Muscle layer of duodenum (tissue), 2 donors: ENCODE measurements around the gene RBPJL.

Experiments used
- H3K27ac ChIP-seq: one replicate; pipeline ENCODE4 v1.7.0; 2013; ENCODE audit warnings: mild to moderate bottlenecking, low read length
- H3K27me3 ChIP-seq: one replicate; pipeline ENCODE4 v1.7.0; 2013; ENCODE audit warnings: low read depth, mild to moderate bottlenecking, control low read depth, low read length
- H3K36me3 ChIP-seq, 2 donors: one replicate each; pipeline ENCODE4 v1.7.0; 2013; ENCODE audit warnings: low read length in 2 of 2, control low read depth in 1 of 2, mild to moderate bottlenecking in 1 of 2; ENCODE audit not compliant: insufficient read depth in 2 of 2, control insufficient read depth in 1 of 2
- H3K4me1 ChIP-seq, 2 donors: one replicate each; pipeline ENCODE4 v1.7.0; 2013; ENCODE audit warnings: low read length in 2 of 2, mild to moderate bottlenecking in 2 of 2, control low read depth in 1 of 2, moderate library complexity in 1 of 2; ENCODE audit not compliant: insufficient read depth in 2 of 2, control insufficient read depth in 1 of 2
- H3K4me3 ChIP-seq, 2 donors: one replicate each; pipeline ENCODE4 v1.7.0; 2013; ENCODE audit warnings: low read length in 2 of 2, low read depth in 1 of 2, mild to moderate bottlenecking in 1 of 2
- H3K9me3 ChIP-seq, 2 donors: one replicate each; pipeline ENCODE4 v1.7.0; 2013; ENCODE audit warnings: low read length in 2 of 2, control low read depth in 1 of 2, mild to moderate bottlenecking in 1 of 2; ENCODE audit not compliant: control insufficient read depth in 1 of 2
- donor health status: healthy.

RBPJL gene

DNA sequence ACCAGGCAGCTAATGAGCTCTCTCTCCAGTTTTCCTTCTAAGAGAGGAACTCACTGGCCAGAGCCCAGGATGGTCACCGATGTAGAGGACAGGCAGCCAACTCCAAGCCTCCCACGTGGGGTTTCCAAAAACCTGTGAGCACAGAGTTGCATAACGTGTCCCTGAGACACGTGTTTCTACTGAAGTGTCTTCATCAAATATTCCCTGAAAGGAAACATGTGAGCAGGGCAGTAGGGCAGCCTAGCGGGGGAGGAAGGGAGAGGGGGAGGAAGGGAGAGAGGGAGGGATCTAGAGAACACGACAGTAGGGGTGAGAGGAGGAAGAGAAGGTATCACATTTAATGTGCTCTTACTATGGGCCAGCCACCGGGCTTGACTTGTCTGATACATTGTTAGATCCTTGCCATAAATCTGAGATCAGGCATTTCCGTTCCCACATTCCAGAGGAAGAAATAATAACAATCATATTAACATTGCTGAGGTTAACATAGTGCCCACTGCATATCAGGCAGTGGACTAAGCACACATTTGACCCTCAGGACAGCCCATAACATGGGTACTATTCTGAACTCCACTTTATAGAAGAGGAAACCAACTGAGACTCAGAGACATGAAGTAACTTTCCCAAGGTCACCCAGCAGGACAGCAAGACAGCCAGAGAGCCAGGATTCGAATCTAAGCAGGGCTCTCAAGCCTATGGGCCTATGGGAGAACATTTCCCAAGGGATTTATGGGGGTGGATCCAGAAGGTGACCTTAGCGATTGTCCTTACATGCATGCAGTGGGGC, 51.8 kb downstream of the RBPJL start:
- Histone ChIP-seq H3K36me3 (peaks cover 0 to 15% of the 10 kb centered on the region in 2 donors), H3K4me1 (peaks cover 19 to 21% of the 10 kb centered on the region in 2 donors), H3K9me3 (no peaks in the 10 kb centered on the region), H3K4me3 (peak overlapping the region in 1 of 2 donors; percentile 17), H3K27me3 (no peaks in the 10 kb centered on the region), H3K27ac (peak overlapping the region; percentile 84)

DNA sequence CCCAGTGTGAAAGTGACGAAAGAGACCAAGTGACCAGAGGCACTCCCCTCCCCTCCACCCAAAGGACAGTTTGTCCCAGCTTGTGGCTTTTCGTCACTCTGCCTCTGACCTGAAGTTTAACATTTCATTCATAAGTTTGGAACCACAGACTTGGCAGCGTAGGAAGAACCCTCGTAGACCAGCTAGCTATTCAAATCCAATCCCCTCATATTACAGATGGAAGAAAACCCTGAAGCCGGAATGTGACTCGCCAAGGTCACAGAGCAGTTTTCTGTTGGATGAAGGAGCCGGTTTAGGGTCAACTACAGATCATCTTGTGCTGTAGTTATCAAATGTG, 52.4 kb downstream of the RBPJL start:
- Histone ChIP-seq H3K4me1 (peaks cover 24 to 26% of the 10 kb centered on the region in 2 donors), H3K27ac (peak overlapping the region; percentile 84), H3K9me3 (no peaks in the 10 kb centered on the region)

DNA sequence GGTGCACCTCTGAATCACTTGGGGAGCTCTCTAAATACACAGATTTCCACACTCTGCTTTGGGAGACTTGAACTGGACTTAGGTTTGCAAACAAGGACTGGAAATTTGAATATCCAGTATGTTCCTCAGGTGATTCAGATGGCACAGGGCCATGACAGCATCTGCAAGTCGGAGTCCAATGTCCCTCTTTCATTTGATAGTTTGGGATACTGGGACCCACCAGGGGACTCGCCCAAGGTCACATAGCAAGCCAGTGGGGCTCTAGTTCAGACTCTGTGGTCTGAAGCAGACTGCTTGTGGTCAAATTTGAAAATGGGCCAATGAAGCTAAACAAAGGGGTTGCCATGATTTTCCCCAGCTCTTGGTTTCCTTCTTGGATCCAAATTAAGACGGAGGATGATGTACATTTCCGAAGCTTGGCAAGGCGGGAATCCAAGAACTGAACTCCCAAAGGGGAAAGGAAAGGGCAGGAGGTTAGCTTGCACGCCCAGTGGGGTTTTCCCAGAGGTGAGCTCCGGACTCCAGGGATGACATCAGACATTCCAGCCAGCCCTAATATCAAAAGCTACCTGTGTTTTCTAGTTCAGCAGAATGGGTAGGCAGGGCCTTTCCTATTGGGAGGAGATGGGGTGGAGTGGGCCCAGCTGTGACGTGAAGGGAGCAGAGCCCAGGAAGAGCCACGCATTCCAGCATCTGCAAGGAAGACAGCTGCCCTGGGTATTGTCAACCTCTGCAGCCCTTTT, 52.9 kb downstream of the RBPJL start:
- Histone ChIP-seq H3K36me3 (peaks cover 0 to 15% of the 10 kb centered on the region in 2 donors), H3K27ac (peak overlapping the region; percentile 84), H3K4me3 (no peak overlapping the region), H3K9me3 (no peaks in the 10 kb centered on the region), H3K27me3 (no peaks in the 10 kb centered on the region), H3K4me1 (peaks cover 27 to 30% of the 10 kb centered on the region in 2 donors)

More for the DNA sequence above, 52.4 kb downstream of the RBPJL start:
- H3K36me3 ChIP-seq = peaks cover 0 to 15% of the 10 kb centered on the region in 2 donors
- no peaks in the 10 kb centered on the region for H3K27me3 ChIP-seq
- no peak overlapping the region for H3K4me3 ChIP-seq

DNA sequence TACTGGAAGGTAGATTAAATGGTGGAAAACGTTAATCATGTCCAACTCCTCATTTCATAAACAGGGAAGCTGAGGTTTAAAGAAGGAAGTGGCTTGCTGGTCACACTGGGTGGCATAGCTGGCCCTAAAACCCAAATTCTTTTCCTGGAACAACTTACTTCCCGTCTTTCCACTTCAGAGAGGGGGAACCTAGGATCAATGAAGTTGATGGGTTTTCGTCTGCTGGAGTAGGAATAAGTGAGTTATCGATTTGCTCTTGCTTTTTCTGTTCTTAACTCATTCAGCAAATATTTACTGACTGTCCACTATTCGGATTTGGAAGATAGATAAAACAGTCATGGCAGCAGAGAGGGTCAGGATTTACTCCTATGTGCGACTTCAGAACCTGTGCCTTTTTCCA, 55.2 kb downstream of the RBPJL start:
- Histone ChIP-seq H3K27ac (no peak overlapping the region), H3K4me3 (no peak overlapping the region), H3K9me3 (no peaks in the 10 kb centered on the region), H3K36me3 (peaks cover 13 to 32% of the 10 kb centered on the region in 2 donors), H3K27me3 (no peaks in the 10 kb centered on the region), H3K4me1 (peaks cover 27 to 36% of the 10 kb centered on the region in 2 donors)

DNA sequence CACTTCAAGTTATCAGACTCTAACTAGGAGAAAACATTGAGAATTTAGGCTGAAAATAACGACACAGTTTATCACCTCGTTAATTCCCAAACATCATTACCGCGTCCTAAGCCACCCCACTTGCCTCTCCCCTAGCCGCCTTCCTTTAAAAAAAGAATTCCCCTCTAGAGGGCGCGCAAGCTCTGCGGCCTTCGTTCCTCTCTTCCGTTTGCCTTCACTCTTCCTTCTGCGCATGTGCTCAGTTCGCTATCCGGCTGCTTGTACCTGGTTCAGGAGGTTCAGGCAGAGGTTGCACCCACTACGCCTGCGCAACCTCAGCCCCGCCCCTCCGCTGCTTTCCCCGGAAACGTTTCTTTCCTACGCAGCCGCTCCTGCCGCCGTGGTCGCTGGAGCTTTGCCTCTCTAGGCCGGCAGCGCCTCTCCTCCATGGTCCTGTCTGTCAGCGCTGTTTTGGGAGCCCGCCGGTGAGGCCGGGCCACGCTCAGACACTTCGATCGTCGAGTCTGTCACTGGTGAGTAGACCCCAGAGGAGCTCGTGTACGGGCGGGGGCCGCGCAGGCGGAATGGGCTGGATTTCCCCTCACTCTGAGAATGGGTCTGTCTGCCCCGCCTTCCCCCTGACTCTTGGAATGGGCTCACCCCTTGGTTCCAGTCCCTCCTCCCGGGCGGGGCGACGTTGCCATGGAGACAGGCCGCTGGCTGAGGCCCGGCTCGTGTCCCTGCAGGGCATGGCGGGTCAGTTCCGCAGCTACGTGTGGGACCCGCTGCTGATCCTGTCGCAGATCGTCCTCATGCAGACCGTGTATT, 56.4 kb downstream of the RBPJL start, which contains the start of gene SYS1:
Gene SYS1 (plus strand): TSS at position 353 of the 807 bp plus-strand sequence. CDS start 376 bp downstream, at position 729.
- H3K27me3 ChIP-seq = no peaks in the 10 kb centered on the region
- no peaks in the 10 kb centered on the region for H3K9me3 ChIP-seq
- peaks cover 17 to 28% of the 10 kb centered on the region in 2 donors for H3K4me1 ChIP-seq
- peak within 1 kb of the TSS; percentile 88 for H3K27ac ChIP-seq
- H3K4me3 ChIP-seq = peak within 1 kb of the TSS; percentile 74 to 83
- H3K36me3 ChIP-seq = peaks cover 25 to 44% of the 10 kb centered on the region in 2 donors

DNA sequence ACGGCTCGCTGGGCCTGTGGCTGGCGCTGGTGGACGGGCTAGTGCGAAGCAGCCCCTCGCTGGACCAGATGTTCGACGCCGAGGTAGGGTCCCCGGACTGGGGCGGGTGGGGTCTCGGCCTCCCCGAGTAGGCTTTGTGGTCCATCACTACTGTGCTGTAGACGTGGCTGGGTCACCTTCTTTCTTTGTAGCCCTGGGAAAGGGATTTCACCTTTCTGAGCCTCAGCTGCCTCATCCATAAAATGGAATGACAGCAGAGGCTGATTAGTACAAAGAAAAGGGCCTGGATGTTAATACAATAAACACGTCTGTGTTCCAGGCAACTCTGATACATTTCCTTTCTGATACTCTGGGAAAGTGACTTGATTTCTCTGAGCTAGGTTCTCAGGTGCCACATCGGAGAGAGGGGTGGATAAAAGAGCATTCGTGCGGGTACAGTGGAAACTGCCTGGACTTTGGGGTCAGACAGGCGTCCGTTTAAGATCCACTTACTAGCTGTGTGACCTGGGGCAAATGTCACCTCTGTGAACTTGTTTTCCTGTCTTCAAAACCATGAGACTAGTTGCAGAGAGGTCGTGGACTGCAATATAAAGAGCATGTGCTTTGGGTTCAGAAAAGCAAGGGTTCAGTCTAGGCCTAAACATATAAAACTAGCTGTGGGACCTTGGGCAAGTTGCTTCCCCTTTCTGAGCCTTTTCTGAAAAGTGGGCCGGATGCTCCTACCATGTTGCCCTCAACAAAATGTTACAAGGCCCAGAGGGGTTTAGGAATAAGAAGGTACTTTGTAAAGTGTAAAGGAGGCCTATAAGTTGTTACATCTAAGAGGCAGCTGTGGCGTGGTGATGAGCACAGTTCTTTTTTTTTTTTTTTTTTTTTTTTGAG, 57.2 kb downstream of the RBPJL start:
- Histone ChIP-seq H3K36me3 (peaks cover 31 to 44% of the 10 kb centered on the region in 2 donors), H3K27me3 (no peaks in the 10 kb centered on the region), H3K27ac (peak overlapping the region; percentile 88), H3K9me3 (no peaks in the 10 kb centered on the region), H3K4me3 (peak overlapping the region; percentile 74 to 83), H3K4me1 (peaks cover 15 to 28% of the 10 kb centered on the region in 2 donors)

DNA sequence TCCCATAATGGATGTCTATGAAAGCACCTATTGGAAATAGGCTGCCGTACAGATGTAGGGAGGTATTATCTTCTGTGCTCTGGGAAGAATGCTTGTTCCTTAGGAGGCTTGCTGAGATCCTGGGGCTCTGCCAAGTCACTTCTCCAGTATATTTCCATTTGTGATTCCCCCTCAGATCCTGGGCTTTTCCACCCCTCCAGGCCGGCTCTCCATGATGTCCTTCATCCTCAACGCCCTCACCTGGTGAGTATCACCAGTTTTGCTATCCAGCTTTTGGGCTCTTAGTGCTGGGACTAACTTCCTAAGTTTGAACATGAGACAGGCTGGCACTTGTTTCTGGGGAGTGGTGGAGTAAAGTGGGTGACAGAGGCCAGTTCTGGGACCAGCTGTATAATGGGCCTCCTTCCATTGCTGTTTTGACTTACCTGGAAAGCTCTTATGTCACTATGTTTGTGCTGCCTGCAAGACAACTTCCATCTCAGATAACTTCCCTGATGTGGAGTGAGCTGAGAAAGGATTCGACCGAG, 58.9 kb downstream of the RBPJL start:
- peaks cover 8 to 14% of the 10 kb centered on the region in 2 donors for H3K4me1 ChIP-seq

DNA sequence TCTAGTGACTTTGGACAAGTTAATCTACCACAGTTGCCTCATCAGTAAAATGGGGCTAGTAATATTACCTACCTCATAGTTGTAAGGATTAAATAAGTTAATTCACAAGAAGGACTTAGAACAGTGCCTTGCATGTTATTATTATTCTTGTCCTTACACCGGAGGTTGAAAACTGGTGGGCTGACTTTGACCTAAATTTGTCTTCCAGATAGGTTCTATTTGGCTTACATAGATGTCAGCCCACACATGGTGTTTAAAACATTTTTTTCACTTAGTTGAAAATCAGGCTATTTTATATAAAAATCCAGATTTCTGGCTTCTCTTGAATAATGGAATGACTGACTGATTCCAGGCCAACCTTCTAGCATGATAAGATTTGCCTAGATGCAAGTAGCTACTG, 59.6 kb downstream of the RBPJL start:
- Histone ChIP-seq H3K36me3 (peaks cover 31 to 41% of the 10 kb centered on the region in 2 donors), H3K4me1 (peaks cover 8 to 14% of the 10 kb centered on the region in 2 donors), H3K27me3 (no peaks in the 10 kb centered on the region), H3K9me3 (no peaks in the 10 kb centered on the region), H3K4me3 (no peak overlapping the region), H3K27ac (no peak overlapping the region)

More for the DNA sequence above, 58.9 kb downstream of the RBPJL start:
- Histone ChIP-seq H3K27me3 (no peaks in the 10 kb centered on the region), H3K27ac (no peak overlapping the region), H3K36me3 (peaks cover 31 to 41% of the 10 kb centered on the region in 2 donors), H3K9me3 (no peaks in the 10 kb centered on the region), H3K4me3 (no peak overlapping the region)

DNA sequence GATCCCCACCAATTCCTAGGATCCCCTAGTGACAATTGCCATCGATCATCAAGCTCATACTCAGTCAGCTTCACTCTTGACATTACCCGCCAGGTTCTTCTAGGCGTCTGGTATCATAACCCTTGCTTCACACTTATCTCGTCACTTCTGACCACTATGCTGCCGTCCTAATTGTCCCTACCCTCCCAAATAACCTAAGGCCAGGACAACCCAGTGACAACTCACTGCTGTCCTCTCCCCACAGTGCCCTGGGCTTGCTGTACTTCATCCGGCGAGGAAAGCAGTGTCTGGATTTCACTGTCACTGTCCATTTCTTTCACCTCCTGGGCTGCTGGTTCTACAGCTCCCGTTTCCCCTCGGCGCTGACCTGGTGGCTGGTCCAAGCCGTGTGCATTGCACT, 60.0 kb downstream of the RBPJL start:
- Histone ChIP-seq H3K27me3 (no peaks in the 10 kb centered on the region), H3K27ac (no peak overlapping the region), H3K4me3 (no peak overlapping the region), H3K36me3 (peaks cover 31 to 41% of the 10 kb centered on the region in 2 donors), H3K4me1 (peaks cover 8 to 14% of the 10 kb centered on the region in 2 donors), H3K9me3 (no peaks in the 10 kb centered on the region)

DNA sequence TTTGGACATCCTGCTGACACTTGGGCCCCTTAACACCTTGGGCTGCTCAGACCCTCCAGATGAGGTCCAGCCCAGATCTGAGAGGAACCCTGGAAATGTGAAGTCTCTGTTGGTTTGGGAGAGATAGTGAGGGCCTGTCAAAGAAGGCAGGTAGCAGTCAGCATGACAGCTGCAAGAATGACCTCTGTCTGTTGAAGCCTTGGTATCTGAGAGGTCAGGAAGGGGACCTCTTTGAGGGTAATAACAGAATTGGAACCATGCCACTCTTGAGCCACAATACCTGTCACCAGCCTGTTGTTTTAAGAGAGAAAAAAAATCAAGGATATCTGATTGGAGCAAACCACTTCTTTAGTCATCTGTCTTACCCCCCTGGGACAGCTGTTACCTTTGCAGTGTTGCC, 60.5 kb downstream of the RBPJL start:
- Histone ChIP-seq H3K9me3 (no peaks in the 10 kb centered on the region), H3K4me1 (peaks cover 8 to 17% of the 10 kb centered on the region in 2 donors), H3K27ac (no peak overlapping the region), H3K36me3 (peaks cover 31 to 41% of the 10 kb centered on the region in 2 donors), H3K4me3 (no peak overlapping the region), H3K27me3 (no peaks in the 10 kb centered on the region)
